H1 (cell line): ENCODE data around the gene SAP30.

Experiments
- CREB1 ChIP-seq: IDR thresholded peaks from 2 replicates; pipeline ENCODE4 v1.6.1; 2012; ENCODE audit warnings: inconsistent platforms
- CTCF ChIP-seq, 3 experiments: IDR thresholded peaks; 1 replicate in 2 of 3; 2 replicates in 1 of 3; pipeline versions ENCODE4 v1.5.1 to v1.6.1; 2011; ENCODE audit warnings: low read length in 3 of 3, mild to moderate bottlenecking in 3 of 3, inconsistent platforms in 2 of 3, low read depth in 1 of 3, moderate library complexity in 1 of 3; ENCODE audit not compliant: insufficient read depth in 1 of 3; ENCODE audit errors: control extremely low read depth in 1 of 3
- EZH2 ChIP-seq: fragments of 200-600 bp; sonication (generic); IDR thresholded peaks from 2 replicates; pipeline ENCODE4 v1.7.1; 2012; ENCODE audit warnings: low read depth, mild to moderate bottlenecking, moderate library complexity, low read length, inconsistent platforms; ENCODE audit not compliant: severe bottlenecking
- GABPA ChIP-seq: IDR thresholded peaks from 2 replicates; pipeline ENCODE4 v1.6.1; 2011; ENCODE audit warnings: mild to moderate bottlenecking, low read length, moderate library complexity, borderline replicate concordance; ENCODE audit not compliant: insufficient read depth
- JUND ChIP-seq: IDR thresholded peaks from 2 replicates; pipeline ENCODE4 v1.6.1; 2011; ENCODE audit warnings: mild to moderate bottlenecking, improper control_type of control experiment, low read length
- NRF1 ChIP-seq: IDR thresholded peaks from 2 replicates; pipeline ENCODE4 v1.6.1; 2011; ENCODE audit warnings: mild to moderate bottlenecking, low read depth, low read length, improper control_type of control experiment
- POLR2A ChIP-seq, 2 experiments: IDR thresholded peaks; 1 replicate in 1 of 2; 2 replicates in 1 of 2; pipeline ENCODE4 v1.6.1; 2011; ENCODE audit warnings: low read depth in 2 of 2, low read length in 2 of 2, mild to moderate bottlenecking in 2 of 2; ENCODE audit errors: control extremely low read depth in 1 of 2
- RNF2 ChIP-seq: fragments of 200-900, 300-1000 bp; sonication (generic); IDR thresholded peaks from 2 replicates; pipeline ENCODE4 v1.7.1; 2016; ENCODE audit warnings: borderline replicate concordance, low read depth, mild to moderate bottlenecking, antibody characterized with exemption, low read length; ENCODE audit not compliant: poor library complexity, severe bottlenecking; ENCODE audit errors: missing control alignments
- TF ChIP-seq, protein P1 (sequence below): IDR thresholded peaks from 2 replicates; pipeline ENCODE4 v1.6.1; 2011; ENCODE audit warnings: low read length, improper control_type of control experiment

DNA sequence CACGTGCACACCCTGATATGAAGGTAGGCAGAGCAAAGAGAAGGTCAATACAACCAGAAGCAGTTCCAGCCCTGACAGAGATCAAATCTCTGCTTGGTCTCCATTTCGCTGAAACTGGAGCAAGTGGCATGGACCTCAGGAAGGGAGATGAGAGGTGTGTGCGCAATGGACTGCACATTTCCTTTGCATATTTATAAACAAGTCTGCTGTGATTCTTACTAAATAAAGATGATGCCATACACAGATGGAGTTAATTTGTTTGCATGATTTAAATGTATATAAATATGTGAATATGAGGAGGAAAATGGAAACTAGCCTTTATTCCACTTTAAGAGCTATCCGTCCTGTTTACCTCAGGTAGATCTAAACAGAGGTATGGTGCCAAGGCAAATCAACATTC is 30.3 kb downstream of the SAP30 start:
- TF ChIP-seq GABPA (no peak), RNF2 (no peak), POLR2A (IDR thresholded peaks at IDR 0.05; ENCODE audit: control extremely low read depth in 1 of 2, low read depth in 2 of 2, low read length in 2 of 2) (no peak), CTCF (IDR thresholded peaks at IDR 0.05; ENCODE audit: control extremely low read depth in 1 of 3, insufficient read depth in 1 of 3, low read depth in 1 of 3, low read length in 3 of 3) (no peak), NRF1 (no peak), JUND (no peak), EZH2 (no peak), CREB1 (no peak)
- TF ChIP-seq, protein P1, sequence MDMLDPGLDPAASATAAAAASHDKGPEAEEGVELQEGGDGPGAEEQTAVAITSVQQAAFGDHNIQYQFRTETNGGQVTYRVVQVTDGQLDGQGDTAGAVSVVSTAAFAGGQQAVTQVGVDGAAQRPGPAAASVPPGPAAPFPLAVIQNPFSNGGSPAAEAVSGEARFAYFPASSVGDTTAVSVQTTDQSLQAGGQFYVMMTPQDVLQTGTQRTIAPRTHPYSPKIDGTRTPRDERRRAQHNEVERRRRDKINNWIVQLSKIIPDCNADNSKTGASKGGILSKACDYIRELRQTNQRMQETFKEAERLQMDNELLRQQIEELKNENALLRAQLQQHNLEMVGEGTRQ: no peak
